ENCODE results near the gene ZBTB7C. TPM values are rescaled to one million over a fixed set of nuclear protein-coding genes. Genes with fewer than 3 reads are reported as not detected.

ZBTB7C gene
- total RNA-seq, 1 donor from 2014 or later = 1.4 TPM

DNA sequence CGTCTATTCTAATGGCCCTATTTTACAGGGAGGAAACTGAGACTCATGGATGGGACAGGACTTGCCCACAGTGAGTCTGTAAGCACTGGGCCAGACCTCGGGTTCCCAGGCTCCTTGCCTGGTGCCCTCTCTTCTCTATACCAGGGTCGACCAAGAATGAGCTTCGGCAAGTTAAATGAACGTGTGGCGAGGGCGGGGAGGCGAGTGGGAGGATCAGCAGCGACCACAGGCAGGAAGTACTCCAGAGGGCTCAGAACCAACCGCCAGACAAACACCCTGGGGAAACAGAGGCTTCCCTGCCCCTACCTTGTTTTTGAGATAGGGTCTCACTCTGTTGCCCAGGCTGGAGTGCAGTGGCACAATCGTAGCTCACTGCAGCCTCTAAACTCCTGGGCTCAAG, 301.0 kb downstream of the ZBTB7C start:
- Mint-ChIP-seq H3K27me3 (ENCODE audit: low read depth) (peaks cover 60% of the 10 kb centered on the region), H3K4me1 (ENCODE audit: low read depth) (no peaks in the 10 kb centered on the region), H3K9me3 (ENCODE audit: low read depth) (no peaks in the 10 kb centered on the region), H3K4me3 (ENCODE audit: unreplicated experiment) (no peak overlapping the region), H3K36me3 (ENCODE audit: low read depth) (no peaks in the 10 kb centered on the region), H3K27ac (ENCODE audit: unreplicated experiment) (no peak overlapping the region)
- no peak for DNase-seq (ENCODE audit: low spot score)
- TF ChIP-seq, protein P1, sequence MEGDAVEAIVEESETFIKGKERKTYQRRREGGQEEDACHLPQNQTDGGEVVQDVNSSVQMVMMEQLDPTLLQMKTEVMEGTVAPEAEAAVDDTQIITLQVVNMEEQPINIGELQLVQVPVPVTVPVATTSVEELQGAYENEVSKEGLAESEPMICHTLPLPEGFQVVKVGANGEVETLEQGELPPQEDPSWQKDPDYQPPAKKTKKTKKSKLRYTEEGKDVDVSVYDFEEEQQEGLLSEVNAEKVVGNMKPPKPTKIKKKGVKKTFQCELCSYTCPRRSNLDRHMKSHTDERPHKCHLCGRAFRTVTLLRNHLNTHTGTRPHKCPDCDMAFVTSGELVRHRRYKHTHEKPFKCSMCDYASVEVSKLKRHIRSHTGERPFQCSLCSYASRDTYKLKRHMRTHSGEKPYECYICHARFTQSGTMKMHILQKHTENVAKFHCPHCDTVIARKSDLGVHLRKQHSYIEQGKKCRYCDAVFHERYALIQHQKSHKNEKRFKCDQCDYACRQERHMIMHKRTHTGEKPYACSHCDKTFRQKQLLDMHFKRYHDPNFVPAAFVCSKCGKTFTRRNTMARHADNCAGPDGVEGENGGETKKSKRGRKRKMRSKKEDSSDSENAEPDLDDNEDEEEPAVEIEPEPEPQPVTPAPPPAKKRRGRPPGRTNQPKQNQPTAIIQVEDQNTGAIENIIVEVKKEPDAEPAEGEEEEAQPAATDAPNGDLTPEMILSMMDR (IDR thresholded peaks at IDR 0.05) = no peak

DNA sequence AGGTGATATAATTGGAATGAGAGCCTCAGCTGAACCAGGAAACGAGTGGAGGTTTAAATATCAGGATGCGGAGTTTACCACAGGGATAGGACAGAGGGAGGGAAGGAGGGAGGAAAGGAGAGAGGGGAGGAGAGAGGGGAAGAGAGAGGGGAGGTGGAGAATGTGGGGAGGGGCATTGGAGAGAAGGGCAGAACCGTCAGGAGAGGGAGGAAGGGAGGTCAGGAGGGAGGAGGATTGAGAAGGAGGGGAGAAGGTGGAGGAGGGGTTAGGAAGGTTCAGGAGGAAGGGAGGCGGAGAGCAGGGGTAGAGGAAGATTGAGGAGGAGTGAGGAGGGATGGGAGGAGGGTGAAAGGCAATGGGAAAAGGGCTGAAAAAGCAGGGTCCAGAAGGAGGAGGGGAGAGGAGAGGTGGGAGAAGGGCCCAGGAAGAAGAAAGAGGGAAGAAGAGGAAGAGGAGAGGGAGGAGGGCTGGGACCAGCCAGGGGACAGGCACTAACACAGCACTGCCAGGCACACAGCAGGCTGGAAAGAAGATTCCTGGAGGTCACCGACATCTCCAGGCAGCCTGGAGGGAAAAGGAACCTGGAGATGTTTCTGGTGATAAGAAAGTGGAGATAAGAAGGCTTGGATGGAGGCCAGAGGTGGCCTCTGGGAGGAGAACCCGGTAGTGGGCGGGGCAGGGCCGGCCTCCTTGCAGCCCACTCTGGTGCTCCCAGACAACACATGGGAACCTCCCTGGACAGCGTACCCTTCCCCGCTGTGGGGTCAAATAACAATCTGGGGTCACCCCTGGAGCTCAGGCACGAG, 302.0 kb downstream of the ZBTB7C start:
- Mint-ChIP-seq H3K4me3 (ENCODE audit: unreplicated experiment) (no peak overlapping the region), H3K36me3 (ENCODE audit: low read depth) (no peaks in the 10 kb centered on the region), H3K9me3 (ENCODE audit: low read depth) (no peaks in the 10 kb centered on the region), H3K27ac (ENCODE audit: unreplicated experiment) (no peak overlapping the region), H3K4me1 (ENCODE audit: low read depth) (no peaks in the 10 kb centered on the region), H3K27me3 (ENCODE audit: low read depth) (peaks cover 64% of the 10 kb centered on the region)
- TF ChIP-seq, protein P1 (IDR thresholded peaks at IDR 0.05) = no peak
- DNase-seq (ENCODE audit: low spot score) = no peak

DNA sequence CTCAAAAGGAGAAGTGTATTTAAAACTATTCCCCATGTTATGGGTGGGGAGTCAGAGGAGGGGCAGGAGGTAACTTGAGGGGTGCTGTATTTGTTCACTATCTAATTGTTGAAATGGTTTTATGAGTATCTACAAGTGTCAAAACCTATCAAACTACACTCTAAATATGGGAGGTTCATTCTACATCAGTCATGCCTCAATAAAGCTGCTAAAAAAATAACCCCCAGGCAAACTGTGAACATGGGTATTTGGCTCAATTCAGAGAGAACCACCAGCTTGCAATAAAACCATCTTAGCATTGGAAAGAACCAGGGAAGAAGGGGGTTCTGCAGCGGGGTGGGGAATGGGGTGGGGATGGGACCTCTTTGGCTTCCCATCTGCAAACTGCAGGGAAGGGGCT, 302.7 kb downstream of the ZBTB7C start:
- TF ChIP-seq, protein P1 (IDR thresholded peaks at IDR 0.05) = no peak
- peaks cover 69% of the 10 kb centered on the region for H3K27me3 Mint-ChIP-seq (ENCODE audit: low read depth)
- no peaks in the 10 kb centered on the region for H3K36me3 Mint-ChIP-seq (ENCODE audit: low read depth)
- H3K4me1 Mint-ChIP-seq (ENCODE audit: low read depth) = no peaks in the 10 kb centered on the region
- no peak for DNase-seq (ENCODE audit: low spot score)
- no peaks in the 10 kb centered on the region for H3K9me3 Mint-ChIP-seq (ENCODE audit: low read depth)
- H3K4me3 Mint-ChIP-seq (ENCODE audit: unreplicated experiment) = no peak overlapping the region
- H3K27ac Mint-ChIP-seq (ENCODE audit: unreplicated experiment) = no peak overlapping the region

DNA sequence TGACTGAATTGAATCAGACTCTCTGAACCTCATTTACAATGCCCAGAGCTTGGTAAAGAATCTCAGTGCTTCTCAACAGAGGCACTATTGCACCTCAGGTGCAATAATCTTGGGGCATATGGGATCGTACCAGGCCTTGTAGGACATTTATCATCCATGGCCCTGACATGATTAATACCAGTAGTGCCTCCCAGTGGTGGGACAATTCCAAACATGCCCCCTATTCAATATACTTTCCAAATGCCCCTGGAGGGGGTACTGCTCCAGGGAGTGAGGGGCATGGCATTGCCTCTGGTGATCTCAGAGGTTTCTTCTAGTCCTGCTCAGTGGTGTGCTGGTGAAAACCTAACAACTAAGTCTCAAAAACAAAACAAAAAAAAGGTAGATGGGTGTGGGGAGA, 303.9 kb downstream of the ZBTB7C start:
- TF ChIP-seq, protein P1 (IDR thresholded peaks at IDR 0.05) = peak; percentile 31
- DNase-seq (ENCODE audit: low spot score) = no peak
- Mint-ChIP-seq H3K9me3 (ENCODE audit: low read depth) (no peaks in the 10 kb centered on the region), H3K4me3 (ENCODE audit: unreplicated experiment) (no peak overlapping the region), H3K36me3 (ENCODE audit: low read depth) (no peaks in the 10 kb centered on the region), H3K27me3 (ENCODE audit: low read depth) (peaks cover 70% of the 10 kb centered on the region), H3K4me1 (ENCODE audit: low read depth) (no peaks in the 10 kb centered on the region), H3K27ac (ENCODE audit: unreplicated experiment) (no peak overlapping the region)

DNA sequence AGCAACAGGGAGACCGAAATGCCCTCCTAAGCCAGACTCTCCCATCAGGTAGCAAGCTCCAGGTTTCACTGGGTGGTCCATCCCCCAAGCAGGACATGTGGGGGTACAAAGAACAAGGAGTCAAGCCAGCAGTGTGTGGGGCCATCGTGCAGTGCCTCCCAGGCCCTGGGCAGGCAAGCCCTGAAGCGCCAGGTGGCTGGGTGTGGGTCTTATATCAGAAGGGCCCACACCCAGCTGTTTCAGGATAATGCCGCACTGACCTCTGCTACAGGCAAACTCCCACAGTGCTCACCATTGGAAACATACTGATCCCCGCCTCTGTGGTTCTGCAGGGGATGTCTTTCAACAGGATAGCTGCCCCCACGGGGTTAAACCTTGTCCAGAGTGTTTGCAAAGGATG, 304.5 kb downstream of the ZBTB7C start:
- H3K36me3 Mint-ChIP-seq (ENCODE audit: low read depth) = no peaks in the 10 kb centered on the region
- DNase-seq (ENCODE audit: low spot score) = no peak
- TF ChIP-seq, protein P1 (IDR thresholded peaks at IDR 0.05) = no peak
- H3K9me3 Mint-ChIP-seq (ENCODE audit: low read depth) = no peaks in the 10 kb centered on the region
- no peaks in the 10 kb centered on the region for H3K4me1 Mint-ChIP-seq (ENCODE audit: low read depth)
- H3K27me3 Mint-ChIP-seq (ENCODE audit: low read depth) = peaks cover 76% of the 10 kb centered on the region
- no peak overlapping the region for H3K27ac Mint-ChIP-seq (ENCODE audit: unreplicated experiment)
- no peak overlapping the region for H3K4me3 Mint-ChIP-seq (ENCODE audit: unreplicated experiment)

Data from chondrocyte (in vitro differentiated cells).